ENCODE measurements around the gene SPRED2.
A peak's percentile ranks its signal among the peaks of the same experiment; 100 is the strongest.

SPRED2 gene

GRCh38 chr2:65452150-65452895 lies 19.9 kb upstream of the SPRED2 start:
- H3K36me3 ChIP-seq: no peaks in the 10 kb centered on the region
- no peaks in the 10 kb centered on the region for H3K27me3 ChIP-seq
- H3K4me2 ChIP-seq: no peak overlapping the region
- no peaks in the 10 kb centered on the region for H4K20me1 ChIP-seq
- H3K4me1 ChIP-seq: peaks cover 0 to 10% (median 0%) of the 10 kb centered on the region in 10 experiments; a peak in 6 of 20 replicates
- TF ChIP-seq Cebpa-rat (IDR thresholded peaks at IDR 0.05): no peak
- no peak overlapping the region for H3K9ac ChIP-seq
- H3K27ac ChIP-seq: no peak overlapping the region
- H3K9me3 ChIP-seq (replicated peaks in 1 of 11): peaks cover 6 to 15% (median 9%) of the 10 kb centered on the region in 11 experiments; a peak in 18 of 22 replicates
- no peak overlapping the region for H3K4me3 ChIP-seq

- Histone ChIP-seq H3K4me1 (peaks cover 0 to 7% (median 0%) of the 10 kb centered on the region in 10 experiments; a peak in 6 of 20 replicates), H3K27ac (no peak overlapping the region), H3K27me3 (no peaks in the 10 kb centered on the region), H4K20me1 (no peaks in the 10 kb centered on the region), H3K9me3 (replicated peaks in 1 of 11) (peaks cover 6 to 15% (median 9%) of the 10 kb centered on the region in 11 experiments; a peak in 18 of 22 replicates), H3K4me3 (no peak overlapping the region), H3K4me2 (no peak overlapping the region), H3K9ac (no peak overlapping the region), H3K36me3 (no peaks in the 10 kb centered on the region)
- TF ChIP-seq Cebpa-rat (IDR thresholded peaks at IDR 0.05): no peak
Observed at GRCh38 chr2:65450810-65451209, 18.4 kb upstream of the SPRED2 start.

GRCh38 chr2:65450393-65450792 lies 18.0 kb upstream of the SPRED2 start:
- no peaks in the 10 kb centered on the region for H4K20me1 ChIP-seq
- no peak overlapping the region for H3K27ac ChIP-seq
- TF ChIP-seq Cebpa-rat (IDR thresholded peaks at IDR 0.05): no peak
- H3K4me2 ChIP-seq: no peak overlapping the region
- H3K27me3 ChIP-seq: no peaks in the 10 kb centered on the region
- no peak overlapping the region for H3K4me3 ChIP-seq
- peaks cover 0 to 4% (median 0%) of the 10 kb centered on the region in 10 experiments; a peak in 1 of 20 replicates for H3K4me1 ChIP-seq
- no peak overlapping the region for H3K9ac ChIP-seq
- no peaks in the 10 kb centered on the region for H3K36me3 ChIP-seq
- H3K9me3 ChIP-seq (replicated peaks in 1 of 11): peaks cover 6 to 15% (median 9%) of the 10 kb centered on the region in 11 experiments; a peak in 18 of 22 replicates

- H3K4me3 ChIP-seq: no peak overlapping the region
- H3K4me2 ChIP-seq: no peak overlapping the region
- no peak overlapping the region for H3K9ac ChIP-seq
- peaks cover 2 to 11% (median 8%) of the 10 kb centered on the region in 11 experiments; a peak in 17 of 22 replicates for H3K9me3 ChIP-seq (replicated peaks in 1 of 11)
- H4K20me1 ChIP-seq: no peaks in the 10 kb centered on the region
- no peaks in the 10 kb centered on the region for H3K27me3 ChIP-seq
- no peak overlapping the region for H3K27ac ChIP-seq
- no peaks in the 10 kb centered on the region for H3K36me3 ChIP-seq
- peaks cover 0 to 7% (median 0%) of the 10 kb centered on the region in 10 experiments; a peak in 4 of 20 replicates for H3K4me1 ChIP-seq
- TF ChIP-seq Cebpa-rat (IDR thresholded peaks at IDR 0.05): no peak
Observed at GRCh38 chr2:65443509-65444186, 11.2 kb upstream of the SPRED2 start.

GRCh38 chr2:65442420-65443020 lies 10.1 kb upstream of the SPRED2 start:
- no peaks in the 10 kb centered on the region for H3K36me3 ChIP-seq
- no peaks in the 10 kb centered on the region for H4K20me1 ChIP-seq
- no peak overlapping the region for H3K27ac ChIP-seq
- TF ChIP-seq Cebpa-rat (IDR thresholded peaks at IDR 0.05): no peak
- peaks cover 5 to 18% (median 9%) of the 10 kb centered on the region in 10 experiments for H3K4me1 ChIP-seq
- H3K4me2 ChIP-seq: no peak overlapping the region
- no peak overlapping the region for H3K4me3 ChIP-seq
- H3K9ac ChIP-seq: no peak overlapping the region
- H3K9me3 ChIP-seq (replicated peaks in 1 of 11): no peaks in the 10 kb centered on the region
- H3K27me3 ChIP-seq: no peaks in the 10 kb centered on the region

GRCh38 chr2:65438137-65438899 lies 5.9 kb upstream of the SPRED2 start:
- Histone ChIP-seq H3K4me2 (peak overlapping the region in 9 of 11 experiments; percentile 6 to 93 (median 87); a peak in 14 of 22 replicates), H3K9me3 (replicated peaks in 1 of 11) (no peaks in the 10 kb centered on the region), H3K27ac (peak overlapping the region in 3 of 11 experiments; percentile 90 to 92 (median 91); a peak in 3 of 22 replicates), H3K4me1 (peaks cover 21 to 44% (median 40%) of the 10 kb centered on the region in 10 experiments), H3K9ac (peak overlapping the region in 1 of 11 experiments; percentile 89; a peak in 1 of 22 replicates), H3K4me3 (no peak overlapping the region), H3K36me3 (no peaks in the 10 kb centered on the region), H4K20me1 (no peaks in the 10 kb centered on the region), H3K27me3 (no peaks in the 10 kb centered on the region)
- no peak for TF ChIP-seq Cebpa-rat (IDR thresholded peaks at IDR 0.05)

GRCh38 chr2:65437392-65438135 lies 5.2 kb upstream of the SPRED2 start:
- Histone ChIP-seq H3K9ac (peak overlapping the region in 10 of 11 experiments; percentile 81 to 95 (median 88); a peak in 20 of 22 replicates), H4K20me1 (no peaks in the 10 kb centered on the region), H3K27me3 (no peaks in the 10 kb centered on the region), H3K9me3 (replicated peaks in 1 of 11) (no peaks in the 10 kb centered on the region), H3K4me3 (peak overlapping the region in 8 of 10 experiments; percentile 61 to 79 (median 67); a peak in 14 of 20 replicates), H3K27ac (peak overlapping the region in 10 of 11 experiments; percentile 85 to 97 (median 92); a peak in 21 of 22 replicates), H3K4me2 (peak overlapping the region; percentile 76 to 93 (median 88); a peak in 21 of 22 replicates), H3K4me1 (peaks cover 24 to 48% (median 44%) of the 10 kb centered on the region in 10 experiments), H3K36me3 (no peaks in the 10 kb centered on the region)
- no peak for TF ChIP-seq Cebpa-rat (IDR thresholded peaks at IDR 0.05)

GRCh38 chr2:65436824-65437221 lies 4.4 kb upstream of the SPRED2 start:
- Histone ChIP-seq H3K9me3 (replicated peaks in 1 of 11) (no peaks in the 10 kb centered on the region), H3K9ac (peak overlapping the region; percentile 81 to 95 (median 89)), H3K27ac (peak overlapping the region; percentile 85 to 97 (median 91); a peak in 21 of 22 replicates), H3K4me3 (peak overlapping the region; percentile 61 to 79 (median 67)), H4K20me1 (no peaks in the 10 kb centered on the region), H3K4me2 (peak overlapping the region; percentile 76 to 93 (median 88)), H3K36me3 (no peaks in the 10 kb centered on the region), H3K4me1 (peaks cover 24 to 48% (median 44%) of the 10 kb centered on the region in 10 experiments), H3K27me3 (no peaks in the 10 kb centered on the region)
- TF ChIP-seq Cebpa-rat (IDR thresholded peaks at IDR 0.05): no peak; a peak in 1 of 22 replicates

Data from BLaER1 treated with 17β-estradiol and CSF1 and Interleukin-3, amounts not matched to agents 10 nM and 100 nM (cell line).